Jurkat, Clone E6-1 (cell line): Measurements from ENCODE around the gene RETSAT.
"Not testable (repeated sequence)": the region's sequence is repeated elsewhere in the genome, so short reads cannot be mapped to it uniquely, and the experiment has no call there.

Experiments used
- DNase-seq: peaks from one replicate; pipeline ENCODE4 v3.0.0-alpha.2; 2011; ENCODE audit warnings: low read depth, low spot score
- H3K4me3 ChIP-seq: 2 replicates; pipeline ENCODE4 v1.5.1; 2011; ENCODE audit warnings: mild to moderate bottlenecking, low read length, control low read depth, moderate library complexity

RETSAT gene

GRCh38 chr2:85318222-85319074, 35.9 kb downstream of the RETSAT start:
- H3K4me3 ChIP-seq = no peak overlapping the region
- no peak for DNase-seq

- not testable (repeated sequence) for DNase-seq, H3K4me3 ChIP-seq
Measured at GRCh38 chr2:85315921-85316320, 38.4 kb downstream of the RETSAT start.

GRCh38 chr2:85314884-85315242, 39.5 kb downstream of the RETSAT start:
- no peak for DNase-seq
- no peak overlapping the region for H3K4me3 ChIP-seq

- DNase-seq = no peak
Measured at GRCh38 chr2:85312404-85312803, 41.9 kb downstream of the RETSAT start.

GRCh38 chr2:85310330-85310729, 44.0 kb downstream of the RETSAT start:
- no peak for DNase-seq
- H3K4me3 ChIP-seq = no peak overlapping the region

More at GRCh38 chr2:85312404-85312803, 41.9 kb downstream of the RETSAT start:
- no peak overlapping the region for H3K4me3 ChIP-seq

- no peak for DNase-seq
- no peak overlapping the region; the same call in 1 of the 2 replicates for H3K4me3 ChIP-seq
Measured at GRCh38 chr2:85309699-85310321, 44.5 kb downstream of the RETSAT start.

GRCh38 chr2:85308896-85309555, 45.3 kb downstream of the RETSAT start:
- no peak for DNase-seq
- no peak overlapping the region for H3K4me3 ChIP-seq

- no peak overlapping the region for H3K4me3 ChIP-seq
- no peak for DNase-seq
Measured at GRCh38 chr2:85308201-85308600, 46.1 kb downstream of the RETSAT start.

- H3K4me3 ChIP-seq = no peak overlapping the region
- DNase-seq = no peak
Measured at GRCh38 chr2:85307527-85307897, 46.8 kb downstream of the RETSAT start.

- DNase-seq = no peak
- H3K4me3 ChIP-seq = no peak overlapping the region
Measured at GRCh38 chr2:85303780-85304531, 50.4 kb downstream of the RETSAT start.

GRCh38 chr2:85302121-85302520, 52.2 kb downstream of the RETSAT start:
- H3K4me3 ChIP-seq = no peak overlapping the region
- DNase-seq = no peak
